ENCODE measurements around the gene DOCK4. TPM values are rescaled to one million over a fixed set of nuclear protein-coding genes. Genes with fewer than 3 reads are reported as not detected.

DOCK4 gene
- total and polyA plus RNA-seq, 5 donors from 2014 or later, result 0.44 TPM; not detected in 4

DNA sequence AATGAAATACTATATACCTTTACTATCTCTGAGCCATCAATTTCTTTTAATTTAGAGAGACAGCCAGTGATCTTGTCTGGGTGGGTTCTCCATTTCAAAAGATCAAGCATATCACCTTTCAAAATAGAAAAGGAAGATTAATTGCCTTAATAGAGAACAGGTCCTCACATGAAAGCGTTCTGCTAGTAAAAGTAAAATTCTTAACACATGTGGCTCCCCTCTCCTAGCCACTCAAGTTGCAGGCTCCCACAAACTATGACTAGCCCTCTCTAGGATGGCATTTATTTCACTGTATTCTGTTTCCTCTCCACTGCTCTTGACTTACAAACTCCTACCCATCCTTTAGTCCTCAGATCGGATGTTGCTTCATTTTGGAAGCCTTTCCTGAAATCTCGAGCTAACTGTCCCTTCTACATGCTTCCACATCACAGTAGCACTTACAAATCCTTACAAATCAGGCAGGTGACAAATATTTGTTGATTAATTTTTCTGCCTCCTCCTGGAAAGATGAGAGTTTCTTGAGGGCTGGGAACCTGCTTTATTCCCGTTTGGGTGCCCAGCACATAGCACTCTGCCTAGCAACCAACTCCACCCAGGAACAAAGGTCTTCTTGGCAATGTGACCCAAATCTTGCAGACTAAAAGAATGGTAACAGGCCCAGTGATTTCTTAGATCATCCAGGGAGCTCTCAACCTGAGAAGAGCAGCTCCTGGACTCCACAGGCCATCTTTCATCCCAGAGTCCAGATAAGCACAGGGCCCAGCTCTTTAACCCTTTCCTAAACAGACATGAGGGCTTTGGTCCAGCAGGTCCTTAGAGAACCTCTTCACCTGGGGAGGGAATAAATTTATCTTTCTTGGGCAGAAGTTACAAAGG is 333.5 kb downstream of the DOCK4 start:
- no peak overlapping the region for H3K27ac Mint-ChIP-seq
- no peak for ATAC-seq (ENCODE audit: low read depth in 2 of 2)
- H3K9me3 Mint-ChIP-seq, result no peaks in the 10 kb centered on the region
- H3K27me3 Mint-ChIP-seq, result no peaks in the 10 kb centered on the region
- H3K36me3 ChIP-seq (ENCODE audit: control insufficient read depth, insufficient read depth, low read length), result no peaks in the 10 kb centered on the region
- no peak overlapping the region for H3K4me3 Mint-ChIP-seq
- no peaks in the 10 kb centered on the region for H3K9me3 ChIP-seq (ENCODE audit: control insufficient read depth in 2 of 2, low read length in 2 of 2)
- no peaks in the 10 kb centered on the region for H3K4me1 ChIP-seq (ENCODE audit: control insufficient read depth, insufficient read depth, low read length, poor library complexity, severe bottlenecking)
- DNase-seq, result no peak
- H3K4me1 Mint-ChIP-seq, result no peaks in the 10 kb centered on the region
- H3K27ac ChIP-seq (ENCODE audit: insufficient read depth, low read length, poor library complexity, severe bottlenecking), result no peak overlapping the region
- no peak overlapping the region for H3K4me3 ChIP-seq (ENCODE audit: low read depth, low read length)
- no peaks in the 10 kb centered on the region for H3K36me3 Mint-ChIP-seq
- no peaks in the 10 kb centered on the region for H3K27me3 ChIP-seq (ENCODE audit: control insufficient read depth, insufficient read depth, low read length)

DNA sequence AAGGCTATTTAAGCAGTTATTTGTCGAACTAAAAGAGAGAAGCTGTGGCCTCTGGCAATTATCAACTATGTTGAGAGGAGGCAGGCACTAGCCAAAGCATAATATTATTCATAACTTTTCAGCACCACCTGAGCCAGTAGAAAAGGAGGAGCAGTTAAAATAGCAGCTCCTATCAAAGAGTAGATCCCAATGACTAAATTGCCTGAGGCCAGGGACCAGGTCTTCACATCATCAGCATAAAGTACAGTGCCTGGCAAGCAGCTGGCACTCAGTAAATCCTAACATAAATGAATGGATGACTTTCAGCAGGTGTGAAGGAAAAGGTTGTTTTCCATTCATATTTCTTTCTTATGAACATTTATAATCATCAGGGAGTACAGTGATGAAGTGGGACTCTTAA is 334.9 kb downstream of the DOCK4 start:
- H3K27me3 ChIP-seq (ENCODE audit: control insufficient read depth, insufficient read depth, low read length), result no peaks in the 10 kb centered on the region
- H3K4me3 Mint-ChIP-seq, result no peak overlapping the region
- no peak overlapping the region for H3K27ac Mint-ChIP-seq
- no peak overlapping the region for H3K27ac ChIP-seq (ENCODE audit: insufficient read depth, low read length, poor library complexity, severe bottlenecking)
- no peaks in the 10 kb centered on the region for H3K4me1 Mint-ChIP-seq
- DNase-seq (no peak), ATAC-seq (ENCODE audit: low read depth in 2 of 2) (no peak)
- no peaks in the 10 kb centered on the region for H3K9me3 ChIP-seq (ENCODE audit: control insufficient read depth in 2 of 2, low read length in 2 of 2)
- no peaks in the 10 kb centered on the region for H3K27me3 Mint-ChIP-seq
- no peaks in the 10 kb centered on the region for H3K9me3 Mint-ChIP-seq
- no peaks in the 10 kb centered on the region for H3K4me1 ChIP-seq (ENCODE audit: control insufficient read depth, insufficient read depth, low read length, poor library complexity, severe bottlenecking)
- H3K36me3 ChIP-seq (ENCODE audit: control insufficient read depth, insufficient read depth, low read length), result no peaks in the 10 kb centered on the region
- no peak overlapping the region for H3K4me3 ChIP-seq (ENCODE audit: low read depth, low read length)
- no peaks in the 10 kb centered on the region for H3K36me3 Mint-ChIP-seq

DNA sequence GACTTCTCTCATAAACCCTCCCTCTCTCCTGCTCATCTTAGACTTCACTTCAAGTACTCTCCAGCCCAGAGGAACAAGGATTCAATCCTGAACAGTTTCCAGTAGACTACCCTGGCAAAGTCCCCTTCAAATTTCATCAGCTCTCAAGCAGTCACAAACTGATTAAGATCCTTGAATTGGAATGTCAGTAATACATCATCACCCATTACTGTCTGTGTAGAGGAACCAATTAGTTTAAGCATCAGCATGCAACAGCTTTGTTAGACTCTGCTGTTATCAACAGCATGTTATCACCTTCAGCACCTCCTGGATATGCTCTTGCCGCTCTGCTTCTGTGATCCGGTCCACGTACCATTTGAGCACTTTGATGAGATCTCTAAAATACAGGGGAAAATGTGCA is 336.9 kb downstream of the DOCK4 start:
- Histone ChIP-seq H3K4me3 (ENCODE audit: low read depth, low read length) (no peak overlapping the region), H3K27ac (ENCODE audit: insufficient read depth, low read length, poor library complexity, severe bottlenecking) (no peak overlapping the region), H3K4me1 (ENCODE audit: control insufficient read depth, insufficient read depth, low read length, poor library complexity, severe bottlenecking) (no peaks in the 10 kb centered on the region), H3K9me3 (ENCODE audit: control insufficient read depth in 2 of 2, low read length in 2 of 2) (no peaks in the 10 kb centered on the region), H3K36me3 (ENCODE audit: control insufficient read depth, insufficient read depth, low read length) (no peaks in the 10 kb centered on the region), H3K27me3 (ENCODE audit: control insufficient read depth, insufficient read depth, low read length) (no peaks in the 10 kb centered on the region)
- H3K27me3 Mint-ChIP-seq, result no peaks in the 10 kb centered on the region
- no peaks in the 10 kb centered on the region for H3K36me3 Mint-ChIP-seq
- ATAC-seq (ENCODE audit: low read depth in 2 of 2) (no peak), DNase-seq (no peak)
- H3K9me3 Mint-ChIP-seq, result no peaks in the 10 kb centered on the region
- H3K4me1 Mint-ChIP-seq, result no peaks in the 10 kb centered on the region
- no peak overlapping the region for H3K4me3 Mint-ChIP-seq
- H3K27ac Mint-ChIP-seq, result no peak overlapping the region

DNA sequence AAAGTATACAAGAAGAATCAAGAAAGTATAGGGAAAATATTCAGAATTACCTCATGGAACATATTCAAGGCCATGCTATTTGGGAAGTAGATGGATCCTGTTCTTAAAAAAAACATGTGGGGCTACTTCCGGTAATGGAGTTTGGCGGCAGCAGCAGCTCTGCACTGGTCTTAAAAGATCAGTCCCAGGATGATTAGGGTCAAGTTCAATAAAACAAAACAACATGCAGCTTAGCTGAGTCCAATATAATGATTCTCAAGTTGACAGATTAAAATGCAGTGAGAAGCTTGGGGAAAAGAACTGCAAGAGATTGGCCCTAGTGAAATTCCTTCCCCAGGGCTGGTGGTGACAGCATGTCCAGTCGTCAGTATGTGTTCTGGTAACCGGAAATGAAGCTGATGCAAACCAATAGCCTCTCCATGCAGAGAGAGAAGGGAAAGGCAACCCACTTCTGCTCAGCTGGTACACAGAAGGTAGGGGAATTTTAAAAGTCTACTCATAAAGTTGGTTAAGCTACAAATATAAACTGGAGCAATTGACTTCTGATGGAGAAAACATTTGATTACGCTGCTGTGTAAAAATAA is 338.8 kb downstream of the DOCK4 start:
- Histone ChIP-seq H3K36me3 (ENCODE audit: control insufficient read depth, insufficient read depth, low read length) (no peaks in the 10 kb centered on the region), H3K9me3 (ENCODE audit: control insufficient read depth in 2 of 2, low read length in 2 of 2) (no peaks in the 10 kb centered on the region), H3K4me1 (ENCODE audit: control insufficient read depth, insufficient read depth, low read length, poor library complexity, severe bottlenecking) (no peaks in the 10 kb centered on the region), H3K4me3 (ENCODE audit: low read depth, low read length) (no peak overlapping the region), H3K27me3 (ENCODE audit: control insufficient read depth, insufficient read depth, low read length) (no peaks in the 10 kb centered on the region), H3K27ac (ENCODE audit: insufficient read depth, low read length, poor library complexity, severe bottlenecking) (no peak overlapping the region)
- Mint-ChIP-seq H3K27me3 (no peaks in the 10 kb centered on the region), H3K9me3 (no peaks in the 10 kb centered on the region), H3K27ac (no peak overlapping the region), H3K36me3 (no peaks in the 10 kb centered on the region), H3K4me3 (no peak overlapping the region), H3K4me1 (no peaks in the 10 kb centered on the region)
- ATAC-seq (ENCODE audit: low read depth in 2 of 2), result no peak
- no peak for DNase-seq

DNA sequence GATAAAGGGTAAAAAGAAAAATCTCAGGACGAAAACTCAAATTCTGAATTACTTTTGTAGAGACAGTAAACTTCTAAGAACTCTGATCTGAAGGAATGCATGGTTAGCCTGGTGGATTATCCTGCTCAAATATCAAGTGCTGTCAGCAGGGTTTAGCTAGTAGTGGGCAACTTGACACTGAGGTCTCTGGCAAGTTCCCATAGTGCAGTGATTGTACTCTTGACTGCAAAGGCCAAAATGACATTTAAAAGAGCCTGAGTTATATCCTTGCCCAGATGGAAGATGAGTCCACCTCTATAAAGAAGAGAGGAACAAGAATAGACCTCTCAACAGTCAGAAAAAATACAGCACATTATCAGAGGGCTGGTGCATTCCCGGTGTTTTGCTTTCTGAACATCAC is 339.4 kb downstream of the DOCK4 start:
- Mint-ChIP-seq H3K36me3 (no peaks in the 10 kb centered on the region), H3K27ac (no peak overlapping the region), H3K4me1 (no peaks in the 10 kb centered on the region), H3K9me3 (no peaks in the 10 kb centered on the region), H3K4me3 (no peak overlapping the region), H3K27me3 (no peaks in the 10 kb centered on the region)
- no peaks in the 10 kb centered on the region for H3K27me3 ChIP-seq (ENCODE audit: control insufficient read depth, insufficient read depth, low read length)
- H3K36me3 ChIP-seq (ENCODE audit: control insufficient read depth, insufficient read depth, low read length), result no peaks in the 10 kb centered on the region
- H3K4me1 ChIP-seq (ENCODE audit: control insufficient read depth, insufficient read depth, low read length, poor library complexity, severe bottlenecking), result no peaks in the 10 kb centered on the region
- no peak overlapping the region for H3K27ac ChIP-seq (ENCODE audit: insufficient read depth, low read length, poor library complexity, severe bottlenecking)
- DNase-seq (no peak), ATAC-seq (ENCODE audit: low read depth in 2 of 2) (no peak)
- no peaks in the 10 kb centered on the region for H3K9me3 ChIP-seq (ENCODE audit: control insufficient read depth in 2 of 2, low read length in 2 of 2)
- H3K4me3 ChIP-seq (ENCODE audit: low read depth, low read length), result no peak overlapping the region

DNA sequence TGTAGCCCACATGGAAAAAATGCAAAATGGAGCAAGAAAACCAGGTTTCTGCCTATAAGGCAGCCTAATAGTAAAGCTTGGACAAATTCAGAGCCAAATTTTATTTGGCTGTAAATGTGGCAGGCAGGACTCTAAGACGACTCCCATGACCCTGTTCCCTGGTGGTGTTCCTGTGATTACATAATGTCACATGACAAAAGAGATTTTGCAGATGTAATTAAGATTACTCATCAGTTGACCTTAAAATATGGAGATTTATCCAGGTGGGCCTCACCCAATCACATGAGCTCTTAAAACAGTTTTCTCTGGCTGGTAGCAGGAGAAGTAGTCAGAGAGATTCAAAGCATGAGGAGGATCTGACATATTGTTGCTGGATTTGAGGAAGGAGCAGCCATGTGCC is 340.8 kb downstream of the DOCK4 start:
- no peak overlapping the region for H3K27ac Mint-ChIP-seq
- H3K4me3 Mint-ChIP-seq, result no peak overlapping the region
- Histone ChIP-seq H3K9me3 (ENCODE audit: control insufficient read depth in 2 of 2, low read length in 2 of 2) (no peaks in the 10 kb centered on the region), H3K4me1 (ENCODE audit: control insufficient read depth, insufficient read depth, low read length, poor library complexity, severe bottlenecking) (no peaks in the 10 kb centered on the region), H3K4me3 (ENCODE audit: low read depth, low read length) (no peak overlapping the region), H3K27ac (ENCODE audit: insufficient read depth, low read length, poor library complexity, severe bottlenecking) (no peak overlapping the region), H3K36me3 (ENCODE audit: control insufficient read depth, insufficient read depth, low read length) (no peaks in the 10 kb centered on the region), H3K27me3 (ENCODE audit: control insufficient read depth, insufficient read depth, low read length) (no peaks in the 10 kb centered on the region)
- no peaks in the 10 kb centered on the region for H3K36me3 Mint-ChIP-seq
- H3K27me3 Mint-ChIP-seq, result no peaks in the 10 kb centered on the region
- no peak for ATAC-seq (ENCODE audit: low read depth in 2 of 2)
- no peak for DNase-seq
- no peaks in the 10 kb centered on the region for H3K9me3 Mint-ChIP-seq
- no peaks in the 10 kb centered on the region for H3K4me1 Mint-ChIP-seq

DNA sequence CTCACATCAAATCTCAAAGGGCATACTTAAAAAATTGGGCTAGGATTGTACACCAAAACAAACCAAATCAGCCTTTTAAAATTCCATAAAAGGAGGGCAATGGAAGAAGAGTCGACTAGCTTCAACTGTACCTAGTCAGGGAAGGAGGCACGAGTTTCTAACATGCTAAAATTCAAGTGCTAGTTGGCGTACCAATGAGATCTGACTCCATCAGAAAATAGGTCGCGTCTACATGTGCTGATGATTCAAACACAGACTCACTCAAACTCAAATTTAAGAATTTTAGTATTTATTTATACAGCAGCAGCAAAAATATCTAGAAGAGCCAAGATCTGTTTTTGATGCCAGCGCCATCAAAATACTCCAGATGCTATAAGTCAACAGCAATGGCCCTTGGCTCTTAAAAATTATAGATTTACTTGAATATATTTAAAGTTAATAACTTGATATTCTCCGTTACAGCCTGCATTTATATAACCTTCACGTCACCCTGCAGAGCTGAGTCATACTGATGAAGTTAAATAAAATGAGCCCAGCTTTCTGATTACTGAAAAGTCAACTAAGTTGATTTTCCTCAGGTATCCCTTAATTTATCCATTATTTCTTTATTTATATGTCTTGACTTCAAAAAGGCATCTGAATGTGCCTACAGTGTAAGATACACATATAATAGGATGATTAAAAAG is 341.8 kb downstream of the DOCK4 start:
- Mint-ChIP-seq H3K4me3 (no peak overlapping the region), H3K9me3 (no peaks in the 10 kb centered on the region), H3K27ac (no peak overlapping the region), H3K4me1 (no peaks in the 10 kb centered on the region), H3K27me3 (no peaks in the 10 kb centered on the region), H3K36me3 (no peaks in the 10 kb centered on the region)
- no peak for DNase-seq
- Histone ChIP-seq H3K4me3 (ENCODE audit: low read depth, low read length) (no peak overlapping the region), H3K9me3 (ENCODE audit: control insufficient read depth in 2 of 2, low read length in 2 of 2) (no peaks in the 10 kb centered on the region), H3K27ac (ENCODE audit: insufficient read depth, low read length, poor library complexity, severe bottlenecking) (no peak overlapping the region), H3K27me3 (ENCODE audit: control insufficient read depth, insufficient read depth, low read length) (no peaks in the 10 kb centered on the region), H3K36me3 (ENCODE audit: control insufficient read depth, insufficient read depth, low read length) (no peaks in the 10 kb centered on the region), H3K4me1 (ENCODE audit: control insufficient read depth, insufficient read depth, low read length, poor library complexity, severe bottlenecking) (no peaks in the 10 kb centered on the region)
- no peak for ATAC-seq (ENCODE audit: low read depth in 2 of 2)
